GM21619 (cell line): Measurements from ENCODE around the gene COL28A1.

Experiments
- ATAC-seq: cut with Tn5 transposase; IDR thresholded peaks from one replicate; pipeline ENCODE4 v1.9.1; 2021; ENCODE audit not compliant: unreplicated experiment

COL28A1 gene

DNA sequence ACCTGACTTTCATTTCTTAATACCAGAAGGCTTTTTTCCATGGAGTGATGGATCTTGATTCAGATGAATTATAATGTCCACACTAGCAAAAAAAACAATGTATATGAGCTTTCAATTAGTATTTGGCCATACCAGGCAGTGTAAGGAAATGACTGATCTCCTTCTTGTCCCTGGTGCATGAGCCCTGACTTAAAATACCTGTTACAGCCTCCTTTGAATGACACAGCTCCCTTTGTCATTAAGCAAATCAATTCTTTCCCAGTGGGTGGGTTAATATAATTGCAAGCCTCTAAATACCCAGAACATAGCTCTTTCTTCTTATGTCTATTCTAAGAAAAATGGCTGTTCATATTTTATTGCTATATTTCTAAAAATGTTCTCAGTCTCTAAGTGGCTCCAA is 188.6 kb downstream of the COL28A1 start:
- no peak for ATAC-seq

DNA sequence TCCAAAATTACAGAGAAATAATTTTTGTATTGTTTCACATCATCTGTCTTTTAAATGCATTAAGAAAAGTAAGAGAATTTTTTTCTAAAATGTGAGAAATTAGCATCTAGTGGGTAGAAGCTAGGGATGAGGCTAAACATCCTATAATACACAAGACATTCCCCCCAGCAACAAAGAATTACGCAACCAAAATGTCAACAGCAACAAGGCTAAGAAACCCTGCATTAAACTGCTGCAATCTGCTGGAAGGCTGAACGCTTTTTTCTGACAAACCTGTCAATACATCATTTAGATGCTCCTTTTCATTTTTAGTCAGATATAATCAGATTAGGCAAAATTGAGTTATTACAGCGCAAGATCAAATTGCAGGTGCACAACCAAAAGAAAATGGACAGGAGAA is 191.1 kb downstream of the COL28A1 start:
- ATAC-seq: no peak

DNA sequence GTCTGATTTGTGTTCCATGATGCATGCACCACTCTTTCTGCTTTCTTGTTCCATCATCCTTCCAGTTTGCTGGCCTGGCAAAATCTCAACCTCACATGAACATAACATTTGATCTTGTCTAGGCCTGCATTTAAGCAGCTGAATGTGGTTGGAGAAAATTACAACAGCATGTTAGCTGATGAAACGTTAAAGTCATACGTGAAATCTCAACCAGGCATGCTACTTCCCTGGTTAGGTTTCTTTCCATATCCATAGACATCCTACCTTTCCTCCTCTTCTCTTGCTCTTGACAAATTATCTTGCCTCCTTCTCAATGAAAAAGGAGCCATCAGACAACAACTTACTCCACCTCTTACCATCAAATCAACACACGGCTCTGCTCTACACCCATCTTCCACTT is 199.8 kb downstream of the COL28A1 start:
- ATAC-seq: no peak

DNA sequence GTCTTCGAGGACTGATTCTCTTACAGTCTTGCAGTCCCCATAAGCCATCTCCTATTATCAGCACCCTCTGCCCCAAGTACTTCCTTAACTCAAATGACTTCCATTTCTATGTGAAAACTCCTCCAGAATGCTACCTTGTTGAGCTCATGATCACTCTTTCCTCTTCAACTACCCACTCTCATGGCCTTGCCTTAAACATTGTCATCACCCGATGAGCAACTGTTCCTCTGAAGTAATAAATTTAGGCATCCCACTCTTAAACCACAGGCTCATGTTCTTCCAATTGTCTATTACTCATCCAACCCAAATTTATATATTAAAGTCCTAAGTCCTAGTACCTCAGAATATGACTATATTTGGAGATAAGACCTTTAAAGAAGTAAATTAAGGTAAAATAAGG is 200.5 kb downstream of the COL28A1 start:
- ATAC-seq: no peak

DNA sequence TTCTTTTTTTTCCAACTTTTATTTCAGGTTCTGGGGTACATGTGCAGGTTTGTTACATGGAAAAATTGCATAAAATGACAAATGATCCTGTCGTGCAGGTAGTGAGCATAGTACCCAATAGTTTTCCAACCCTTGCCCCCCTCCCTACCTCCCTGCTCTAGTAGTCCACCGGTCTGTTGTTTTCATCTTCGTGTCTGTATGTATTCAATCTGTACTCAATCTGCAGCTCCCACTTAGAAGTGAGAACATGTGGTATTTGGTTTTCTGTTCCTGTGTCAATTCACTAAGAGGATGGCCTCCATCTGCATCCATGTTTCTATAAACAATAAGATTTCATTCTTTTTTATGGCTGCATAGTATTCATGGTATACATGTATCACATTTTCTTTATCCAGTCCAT is 202.1 kb downstream of the COL28A1 start:
- no peak for ATAC-seq

DNA sequence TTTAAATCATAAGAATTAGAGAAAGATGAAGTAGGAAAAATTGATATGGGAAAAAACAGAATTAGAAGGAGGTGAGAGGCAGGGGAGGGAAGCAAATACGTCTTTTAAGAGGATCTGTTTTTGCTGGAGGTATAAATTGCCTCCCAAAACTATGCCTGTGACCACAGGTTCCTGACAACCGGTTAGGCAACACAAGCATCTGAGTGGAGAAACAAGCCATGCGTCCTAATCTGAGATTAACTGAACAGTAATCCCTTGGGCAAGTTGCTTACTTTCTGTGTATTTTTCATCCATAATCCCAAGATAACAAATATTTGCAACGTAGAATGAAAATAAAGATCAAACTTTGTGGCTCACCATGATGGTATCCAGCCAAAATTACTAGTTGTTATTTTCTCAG is 204.2 kb downstream of the COL28A1 start:
- ATAC-seq: no peak

DNA sequence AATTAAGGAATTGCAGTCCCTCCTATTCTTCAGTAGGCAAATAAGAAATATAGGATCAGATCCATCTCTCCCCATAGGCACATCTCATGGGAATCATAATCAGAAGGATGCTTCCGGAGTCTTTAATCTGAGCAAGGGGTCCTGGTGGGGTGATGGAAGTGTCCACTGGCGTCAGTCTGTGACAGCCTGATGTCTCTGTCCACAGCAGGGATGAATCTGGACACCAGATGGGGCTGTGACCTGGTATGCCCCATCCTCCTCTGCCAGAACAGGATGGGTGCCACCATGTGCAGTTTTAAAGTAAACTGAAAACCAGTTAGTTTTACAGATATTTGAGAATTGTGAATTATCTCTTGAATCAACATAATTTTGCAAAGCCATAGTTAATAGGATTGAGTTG is 204.7 kb downstream of the COL28A1 start:
- ATAC-seq: no peak

DNA sequence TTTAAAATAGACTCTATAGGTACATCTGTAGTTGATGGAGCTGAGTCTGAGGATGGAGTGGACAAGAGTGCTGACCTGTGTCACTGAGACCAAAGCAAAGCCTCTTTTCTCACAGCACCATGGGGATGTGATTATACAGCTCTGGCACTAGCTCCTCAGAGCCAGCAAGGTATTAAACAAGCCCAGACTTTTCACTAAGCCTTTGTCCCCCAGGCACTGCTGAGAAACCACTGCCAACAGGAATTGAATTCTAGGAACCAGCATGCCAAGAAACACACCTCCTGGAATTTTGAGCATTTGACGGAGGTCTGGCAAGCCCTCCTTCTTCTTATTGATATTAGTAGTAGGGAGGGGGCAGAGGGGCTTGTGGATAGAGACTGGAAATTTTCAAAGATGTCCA is 206.3 kb downstream of the COL28A1 start:
- ATAC-seq: no peak

DNA sequence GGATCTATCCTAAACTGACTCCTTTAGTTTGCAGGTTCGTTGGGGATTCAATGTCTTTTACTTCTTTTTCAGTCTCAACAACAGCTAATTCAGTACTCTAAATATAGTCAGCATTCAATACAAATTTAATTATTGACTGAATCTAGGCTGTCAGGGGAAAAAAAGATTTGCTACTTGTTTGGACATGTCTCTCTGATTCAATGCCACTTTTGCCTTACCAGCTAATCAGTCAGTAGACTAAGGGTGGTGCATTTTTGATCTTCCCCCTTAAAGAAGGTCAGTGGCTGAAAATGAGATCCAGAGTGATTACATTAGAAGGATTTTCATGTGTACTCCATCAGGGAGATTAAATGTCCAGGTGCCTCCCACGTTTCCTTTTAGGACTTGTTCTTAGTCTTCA is 208.2 kb downstream of the COL28A1 start:
- no peak for ATAC-seq

DNA sequence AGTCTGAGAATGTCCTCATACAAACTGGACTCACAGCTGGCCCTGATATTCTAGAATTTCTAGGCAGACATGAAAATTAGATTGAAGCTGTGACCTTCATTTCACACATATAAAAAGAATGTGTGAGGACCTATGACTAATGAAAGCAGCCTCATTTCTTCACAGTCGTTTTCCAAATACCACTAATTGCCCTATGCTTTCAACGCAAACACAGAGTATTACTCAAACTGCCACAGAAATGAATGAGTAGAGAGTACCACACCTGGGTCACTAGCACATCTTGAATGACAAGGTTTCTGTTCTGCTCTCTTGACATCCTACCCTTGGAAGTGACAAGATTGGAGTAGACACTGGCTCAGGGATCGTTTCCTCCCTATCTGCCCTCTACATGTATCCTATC is 211.0 kb downstream of the COL28A1 start:
- no peak for ATAC-seq

DNA sequence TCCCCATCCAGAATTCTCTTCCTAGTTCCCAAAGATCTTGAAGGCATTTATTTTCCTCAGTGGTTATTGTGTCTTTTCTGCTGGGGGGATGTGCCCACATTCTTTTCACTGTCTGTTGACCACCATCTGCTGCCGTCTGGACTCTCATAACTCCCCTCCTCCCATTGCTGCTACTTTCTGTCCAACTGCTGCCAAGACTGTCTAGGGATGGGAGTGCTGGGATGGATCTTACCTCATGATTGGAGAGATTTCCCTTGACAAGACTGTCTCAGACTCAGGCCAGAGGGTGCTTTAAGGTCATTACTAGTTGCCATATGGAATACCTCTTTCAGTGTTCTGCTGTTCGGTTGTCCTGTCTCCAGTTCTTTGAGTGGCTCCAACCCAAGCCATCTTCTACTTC is 211.8 kb downstream of the COL28A1 start:
- ATAC-seq: no peak

DNA sequence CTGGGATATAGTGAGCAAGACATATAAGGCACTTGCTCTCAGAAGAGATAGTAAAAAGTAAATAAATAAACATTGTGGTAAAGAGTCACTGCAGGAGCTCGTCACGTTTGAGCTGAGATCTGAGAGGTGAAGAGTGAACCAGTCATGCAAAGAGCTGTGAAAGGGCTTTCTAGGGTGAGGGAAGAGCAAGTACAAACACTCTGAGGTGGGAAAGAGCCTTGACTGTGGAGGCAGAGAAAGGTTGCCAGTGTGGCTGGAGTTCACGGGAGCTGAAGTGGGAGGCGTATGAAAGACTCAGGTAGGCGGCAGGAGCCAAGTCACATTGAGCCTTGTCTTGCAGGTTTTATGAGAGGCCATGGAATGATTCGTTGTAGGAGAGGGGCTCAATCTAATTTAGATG is 212.3 kb downstream of the COL28A1 start:
- ATAC-seq: peak; percentile 68

DNA sequence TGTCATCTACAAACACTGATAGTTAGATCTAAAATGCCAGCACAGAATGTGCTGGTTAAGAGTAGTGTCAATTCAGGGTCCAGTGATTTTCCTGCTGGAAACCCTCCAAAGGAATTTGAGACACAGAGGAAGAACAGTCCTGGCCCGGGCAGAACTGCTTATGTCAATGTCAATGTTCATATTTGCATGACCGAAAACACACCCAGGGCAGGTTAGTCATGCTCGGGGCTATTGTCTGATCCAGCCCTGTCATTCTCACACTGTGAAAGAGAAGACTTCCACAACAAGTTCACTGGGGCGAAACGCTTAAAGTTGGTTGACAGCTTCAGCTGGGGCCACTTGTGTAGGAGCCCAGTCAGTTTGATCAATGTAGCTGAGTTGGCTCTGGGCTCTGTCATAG is 214.0 kb downstream of the COL28A1 start:
- peak; percentile 94 for ATAC-seq

DNA sequence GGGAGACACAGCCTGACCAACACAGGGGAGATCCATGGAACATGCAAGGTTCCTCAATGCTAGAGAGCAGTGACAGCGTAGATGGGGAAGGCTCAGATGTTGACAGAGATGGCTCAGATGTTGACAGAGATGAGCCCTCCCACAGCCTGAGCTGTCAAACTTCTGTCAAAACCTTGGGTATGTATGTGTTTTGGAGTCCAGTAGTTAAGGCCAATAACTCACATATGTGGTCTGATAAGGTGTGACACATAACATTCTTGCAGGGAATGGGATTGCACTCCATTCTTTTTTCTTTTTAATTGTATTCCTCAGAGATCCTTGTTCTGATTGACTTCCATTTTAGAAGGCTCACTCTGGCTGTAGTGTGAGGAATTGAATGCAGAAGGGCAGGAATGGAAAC is 217.1 kb downstream of the COL28A1 start:
- ATAC-seq: no peak

DNA sequence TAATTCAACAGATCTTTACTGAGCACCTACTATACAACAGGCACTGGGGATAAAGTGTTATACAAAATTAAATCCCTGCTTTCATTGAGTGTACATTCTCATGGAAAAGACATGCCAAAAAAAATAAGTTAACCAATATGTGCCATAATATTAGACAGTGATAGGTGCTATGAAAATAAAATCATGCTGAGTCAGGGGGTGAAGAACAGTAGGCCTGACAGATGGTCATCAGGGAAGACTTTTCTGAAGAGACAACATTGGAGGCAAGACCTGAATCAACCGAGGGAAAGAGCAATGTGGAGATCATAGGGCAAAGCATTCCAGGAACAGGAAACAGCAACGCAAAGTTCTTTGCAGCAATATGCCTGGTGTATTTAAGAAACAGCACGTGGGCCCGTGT is 217.8 kb downstream of the COL28A1 start:
- ATAC-seq: no peak

DNA sequence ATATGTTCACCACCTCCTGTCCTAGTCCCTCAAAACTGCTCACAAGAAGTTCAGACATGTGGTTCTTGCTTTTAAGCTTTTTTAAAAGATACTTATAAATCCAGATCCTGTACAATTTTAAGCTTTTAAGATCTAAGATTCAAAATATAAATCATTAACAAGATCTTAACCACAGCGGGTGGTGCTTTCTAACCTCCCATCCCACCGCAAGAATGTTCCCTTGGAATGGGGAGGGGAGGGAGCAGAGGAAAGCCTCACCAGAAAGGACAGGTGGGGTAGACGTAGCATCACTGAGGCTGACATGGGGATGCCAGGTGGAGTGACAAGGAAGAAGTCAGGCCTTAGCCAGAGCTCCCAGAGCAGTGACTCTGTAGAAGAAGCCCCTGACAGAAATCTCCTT is 219.8 kb downstream of the COL28A1 start:
- ATAC-seq: no peak

DNA sequence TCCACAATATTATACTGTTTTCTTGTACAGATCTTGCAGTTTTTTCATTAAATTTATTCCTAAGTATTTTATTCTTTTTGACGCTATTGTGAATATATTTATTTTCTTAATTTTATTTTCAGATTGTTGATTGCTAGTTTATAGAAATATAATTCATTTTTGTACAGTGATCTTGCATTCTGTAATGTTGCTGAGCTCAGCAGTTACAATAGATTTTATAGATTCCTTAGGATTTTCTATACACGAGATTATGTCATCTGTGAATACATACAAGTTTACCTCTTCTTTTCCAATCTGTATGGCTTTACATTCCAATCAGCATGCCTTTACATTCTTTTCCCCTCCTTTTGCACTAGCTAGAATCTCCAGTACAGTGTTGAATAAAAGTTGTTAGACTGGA is 223.3 kb downstream of the COL28A1 start:
- ATAC-seq: no peak

DNA sequence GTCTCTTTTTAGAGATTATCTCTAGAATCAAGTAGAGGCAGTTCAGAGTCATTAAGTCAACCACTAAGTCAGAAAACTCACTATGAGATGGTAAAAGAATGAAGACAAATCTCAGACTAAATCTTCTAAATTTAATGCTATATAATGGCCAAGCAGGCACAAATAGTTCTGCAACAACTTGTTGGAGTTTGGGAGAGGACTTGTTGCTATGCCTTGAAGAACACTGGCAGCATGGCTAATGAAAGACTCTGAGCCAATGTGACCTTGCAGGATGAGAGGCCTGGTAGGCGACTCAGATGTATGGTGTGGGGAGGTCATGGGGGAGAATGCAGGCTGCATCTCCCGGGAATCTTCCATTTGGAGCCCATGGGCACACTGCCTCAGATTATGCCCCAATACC is 224.7 kb downstream of the COL28A1 start:
- no peak for ATAC-seq

DNA sequence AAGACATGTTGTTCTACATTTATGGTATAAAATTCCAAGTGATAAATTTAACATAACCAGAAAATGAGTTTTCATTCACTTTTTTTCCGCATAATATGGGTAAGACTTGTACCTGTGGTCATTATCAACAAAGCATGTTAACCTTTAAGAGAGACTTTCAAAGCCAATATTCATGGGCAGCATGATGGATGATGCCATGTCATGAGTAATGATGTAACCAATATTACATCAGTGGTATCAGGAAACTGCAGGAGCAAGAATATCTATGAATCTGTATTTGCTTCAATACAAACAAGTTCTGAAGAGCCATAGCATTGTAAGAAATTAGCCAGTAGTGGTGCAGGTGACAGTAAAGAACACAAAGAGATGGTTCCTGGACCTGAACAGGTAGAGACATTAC is 226.5 kb downstream of the COL28A1 start:
- ATAC-seq: no peak
